PC-9 (cell line): ENCODE data around the gene PHLPP2. TPM values are rescaled to one million over a fixed set of nuclear protein-coding genes. Genes with fewer than 3 reads are reported as not detected.

Experiments used
- BruUV-seq: library from RNA; stranded (reverse); fragments of 400-500 nt; replicated peaks from 2 replicates; lab custom pipeline; 2021; lab: Mats Ljungman, UMichigan
- CTCF ChIA-PET: fragments of 300-600 bp; sonication (Branson Sonifier 250); formaldehyde crosslinking; loops from one replicate; lab custom pipeline; 2022; ENCODE audit warnings: antibody characterized with exemption; lab: Charles Lee
- POLR2A ChIA-PET: fragments of 300-600 bp; sonication (Branson Sonifier 250); formaldehyde crosslinking; loops from one replicate; lab custom pipeline; 2022; ENCODE audit warnings: antibody characterized with exemption; ENCODE audit not compliant: unreplicated experiment; lab: Charles Lee
- DNase-seq, 2 experiments: peaks; one replicate each; pipeline versions ENCODE4 v3.0.0 to v3.0.0-alpha.2; 2015 to 2022; ENCODE audit warnings: mixed read lengths in 1 of 2
- H2AFZ ChIP-seq: fragments of 200-600 bp; sonication (generic); 2 replicates; pipeline ENCODE4 v1.8.1; 2017; ENCODE audit warnings: antibody characterized with exemption
- H3F3A ChIP-seq: fragments of 200-600 bp; sonication (generic); 2 replicates; pipeline ENCODE4 v1.8.1; 2017; ENCODE audit warnings: antibody characterized with exemption, mild to moderate bottlenecking, low read depth; ENCODE audit not compliant: insufficient read depth
- H3K27ac ChIP-seq: fragments of 200-600 bp; sonication (generic); 2 replicates; pipeline ENCODE4 v1.6.1; 2016; ENCODE audit warnings: mixed run types
- H3K27me3 ChIP-seq: fragments of 200-600 bp; sonication (generic); 2 replicates; pipeline ENCODE4 v1.6.1; 2016; ENCODE audit warnings: low read depth, mixed run types; ENCODE audit not compliant: insufficient read depth
- H3K36me3 ChIP-seq: fragments of 200-600 bp; sonication (generic); 2 replicates; pipeline ENCODE4 v1.6.1; 2016; ENCODE audit warnings: low read depth, mixed run types
- H3K4me1 ChIP-seq: fragments of 200-600 bp; sonication (generic); replicated peaks from 2 replicates; pipeline ENCODE4 v1.6.1; 2016; ENCODE audit warnings: mixed run types; ENCODE audit not compliant: insufficient read depth
- H3K4me2 ChIP-seq: fragments of 200-600 bp; sonication (generic); 2 replicates; pipeline ENCODE4 v1.6.1; 2017; ENCODE audit warnings: mixed run types
- H3K4me3 ChIP-seq: fragments of 200-600 bp; sonication (generic); 2 replicates; pipeline ENCODE4 v1.6.1; 2016; ENCODE audit warnings: mixed run types
- H3K79me2 ChIP-seq: fragments of 200-600 bp; sonication (generic); 2 replicates; pipeline ENCODE4 v1.6.1; 2017; ENCODE audit warnings: low read depth, mixed run types
- H3K9me2 ChIP-seq: fragments of 200-600 bp; sonication (generic); 2 replicates; pipeline ENCODE4 v1.8.1; 2017; ENCODE audit warnings: mild to moderate bottlenecking; ENCODE audit not compliant: insufficient read depth
- H3K9me3 ChIP-seq: fragments of 200-600 bp; sonication (generic); 2 replicates; pipeline ENCODE4 v1.8.1; 2016; ENCODE audit warnings: low read depth; ENCODE audit not compliant: insufficient read depth
- H4K20me1 ChIP-seq: fragments of 200-600 bp; sonication (generic); 2 replicates; pipeline ENCODE4 v1.8.1; 2017; ENCODE audit not compliant: insufficient read depth
- EZH2 ChIP-seq: fragments of 200-600 bp; sonication (generic); IDR thresholded peaks from 2 replicates; pipeline ENCODE4 v1.8.0; 2017; ENCODE audit warnings: antibody characterized with exemption, low read depth
- intact Hi-C: fragments of 100-400 bp; cut with micrococcal nuclease; formaldehyde crosslinking; loops from one replicate; pipeline ENCODE4 v1.10.0; 2022; ENCODE audit not compliant: unreplicated experiment
- total RNA-seq: library from RNA; stranded (reverse); gene quantifications from 2 replicates; pipeline ENCODE4 v1.2.3, GENCODE V29; 2021
- TF ChIP-seq, protein P1 (sequence below): fragments of 200-600 bp; sonication (generic); conservative IDR thresholded peaks from 2 replicates; pipeline ENCODE4 v1.6.1; 2017; ENCODE audit warnings: mixed run types, antibody characterized with exemption, mild to moderate bottlenecking, moderate library complexity

The PHLPP2 gene
- total RNA-seq, 1 experiment from 2014 or later = 5.5 TPM

DNA sequence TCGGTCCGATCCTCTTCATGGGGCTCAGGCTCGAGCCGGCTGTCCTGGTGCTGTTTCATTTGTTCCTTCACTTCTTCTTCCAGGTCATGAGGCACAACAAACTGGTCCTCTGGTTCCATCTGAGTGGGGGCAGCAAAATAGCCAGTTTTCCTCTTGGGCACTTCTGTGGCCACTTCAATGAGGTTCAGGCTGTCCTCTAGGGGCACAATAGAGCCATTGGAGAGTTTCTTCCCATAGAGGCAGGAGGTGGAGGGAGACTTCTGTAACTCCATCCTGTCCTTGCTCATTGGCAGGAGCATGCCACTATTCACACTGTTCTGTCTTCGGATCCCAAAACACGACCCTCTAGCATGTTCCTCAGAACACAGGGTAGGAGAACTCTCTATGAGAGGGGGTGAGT lies 75.6 kb downstream of the PHLPP2 start:
- Histone ChIP-seq H3K36me3 (no peaks in the 10 kb centered on the region; the same call in 1 of the 2 replicates), H4K20me1 (no peaks in the 10 kb centered on the region), H3K4me2 (no peak overlapping the region), H3K9me2 (no peaks in the 10 kb centered on the region), H3K9me3 (no peaks in the 10 kb centered on the region), H3F3A (peaks cover 2% of the 10 kb centered on the region; the same call in 1 of the 2 replicates), H3K27me3 (no peaks in the 10 kb centered on the region), H3K4me3 (no peak overlapping the region), H3K79me2 (no peaks in the 10 kb centered on the region), H3K27ac (no peak overlapping the region), H2AFZ (no peak overlapping the region), H3K4me1 (0 out of 2 replicates have a peak, but pooled peaks cover 1% of the 10 kb centered on the region)
- TF ChIP-seq, protein P1, sequence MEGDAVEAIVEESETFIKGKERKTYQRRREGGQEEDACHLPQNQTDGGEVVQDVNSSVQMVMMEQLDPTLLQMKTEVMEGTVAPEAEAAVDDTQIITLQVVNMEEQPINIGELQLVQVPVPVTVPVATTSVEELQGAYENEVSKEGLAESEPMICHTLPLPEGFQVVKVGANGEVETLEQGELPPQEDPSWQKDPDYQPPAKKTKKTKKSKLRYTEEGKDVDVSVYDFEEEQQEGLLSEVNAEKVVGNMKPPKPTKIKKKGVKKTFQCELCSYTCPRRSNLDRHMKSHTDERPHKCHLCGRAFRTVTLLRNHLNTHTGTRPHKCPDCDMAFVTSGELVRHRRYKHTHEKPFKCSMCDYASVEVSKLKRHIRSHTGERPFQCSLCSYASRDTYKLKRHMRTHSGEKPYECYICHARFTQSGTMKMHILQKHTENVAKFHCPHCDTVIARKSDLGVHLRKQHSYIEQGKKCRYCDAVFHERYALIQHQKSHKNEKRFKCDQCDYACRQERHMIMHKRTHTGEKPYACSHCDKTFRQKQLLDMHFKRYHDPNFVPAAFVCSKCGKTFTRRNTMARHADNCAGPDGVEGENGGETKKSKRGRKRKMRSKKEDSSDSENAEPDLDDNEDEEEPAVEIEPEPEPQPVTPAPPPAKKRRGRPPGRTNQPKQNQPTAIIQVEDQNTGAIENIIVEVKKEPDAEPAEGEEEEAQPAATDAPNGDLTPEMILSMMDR = peak; percentile 62
- TF ChIP-seq EZH2 = no peak
- BruUV-seq = no TSS peak
- no peak for DNase-seq
- POLR2A ChIA-PET = no interaction called here
- CTCF ChIA-PET = no interaction called here
- intact Hi-C loops = no loop called here

DNA sequence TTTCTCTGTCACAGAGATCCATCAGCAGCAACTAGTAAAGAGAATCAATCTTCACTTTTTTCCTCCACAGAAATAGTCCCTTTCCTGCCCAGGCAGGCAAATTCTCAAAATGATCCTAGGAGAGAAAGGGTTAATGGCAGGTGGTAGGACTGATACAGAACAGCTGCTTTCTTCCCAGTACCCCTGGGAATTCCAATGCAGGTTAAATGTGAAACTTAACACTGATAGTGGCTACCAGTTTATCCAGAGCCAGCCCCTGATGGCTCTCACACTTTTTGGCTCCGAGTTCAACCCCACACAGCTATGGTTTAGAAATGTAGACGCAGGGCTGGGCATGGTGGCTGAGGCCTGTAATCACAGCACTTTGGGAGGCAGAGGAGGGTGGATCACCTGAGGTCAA lies 76.3 kb downstream of the PHLPP2 start:
- Histone ChIP-seq H3K36me3 (no peaks in the 10 kb centered on the region; the same call in 1 of the 2 replicates), H3K4me1 (0 out of 2 replicates have a peak, but pooled peaks cover 6% of the 10 kb centered on the region), H3K27me3 (no peaks in the 10 kb centered on the region), H3K79me2 (no peaks in the 10 kb centered on the region), H3K4me2 (no peak overlapping the region), H3K9me2 (no peaks in the 10 kb centered on the region), H3K4me3 (no peak overlapping the region), H2AFZ (no peak overlapping the region), H3K27ac (no peak overlapping the region), H4K20me1 (no peaks in the 10 kb centered on the region), H3K9me3 (no peaks in the 10 kb centered on the region), H3F3A (peaks cover 5% of the 10 kb centered on the region; the same call in 1 of the 2 replicates)
- ChIA-PET CTCF (no interaction called here), POLR2A (no interaction called here)
- no TSS peak for BruUV-seq
- no peak for DNase-seq
- TF ChIP-seq, protein P1 = no peak
- TF ChIP-seq EZH2 = no peak
- intact Hi-C loops = no loop called here

DNA sequence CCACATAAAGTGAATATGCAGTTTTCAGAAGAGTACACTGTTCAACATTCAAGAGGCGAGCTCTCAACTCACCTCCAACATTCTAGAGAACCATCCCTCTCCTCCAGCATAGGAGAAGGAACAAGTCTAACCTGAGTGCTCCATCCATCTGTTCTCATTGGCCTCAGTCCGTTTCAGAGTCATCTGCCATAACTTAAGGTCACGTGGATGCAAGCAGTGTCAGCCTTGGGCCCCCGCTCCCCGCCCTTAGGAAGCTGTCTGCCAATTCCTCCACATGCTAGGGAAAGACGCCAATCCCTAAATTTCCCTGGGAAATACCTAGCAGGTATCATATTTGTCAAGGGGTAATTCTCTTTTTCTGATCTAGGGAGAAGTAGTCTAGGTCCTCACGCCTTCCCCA lies 77.1 kb downstream of the PHLPP2 start:
- Histone ChIP-seq H3K4me2 (no peak overlapping the region), H3K4me1 (0 out of 2 replicates have a peak, but pooled peaks cover 6% of the 10 kb centered on the region), H3K27me3 (no peaks in the 10 kb centered on the region), H2AFZ (no peak overlapping the region), H3K36me3 (no peaks in the 10 kb centered on the region; the same call in 1 of the 2 replicates), H3K27ac (no peak overlapping the region), H3K4me3 (no peak overlapping the region), H3K9me2 (no peaks in the 10 kb centered on the region), H3K9me3 (no peaks in the 10 kb centered on the region), H4K20me1 (no peaks in the 10 kb centered on the region), H3F3A (peaks cover 5% of the 10 kb centered on the region; the same call in 1 of the 2 replicates), H3K79me2 (no peaks in the 10 kb centered on the region)
- ChIA-PET POLR2A (no interaction called here), CTCF (no interaction called here)
- intact Hi-C loops = no loop called here
- DNase-seq = no peak
- no TSS peak for BruUV-seq
- TF ChIP-seq EZH2 = no peak
- TF ChIP-seq, protein P1 = no peak
